Lung (tissue), 12 donors: ENCODE results near the gene FRS2. TPM values are rescaled to one million over a fixed set of nuclear protein-coding genes. Genes with fewer than 3 reads are reported as not detected.

Experiments
- ATAC-seq: fragments of 200-7000 bp; cut with Tn5 transposase; one replicate; pipeline ENCODE4 v1.9.1; 2020; ENCODE audit warnings: moderate number of reproducible peaks; ENCODE audit not compliant: insufficient read depth, low FRiP score
- DNase-seq, 3 donors: peaks; one replicate each; pipeline ENCODE4 v3.0.0-alpha.2; 2013 to 2017
- H3K27ac ChIP-seq, 2 donors: one replicate each; pipeline ENCODE4 v1.5.1; 2013; ENCODE audit warnings: mild to moderate bottlenecking in 2 of 2, moderate library complexity in 2 of 2, control low read depth in 1 of 2, inconsistent platforms in 1 of 2, low read depth in 1 of 2, low read length in 1 of 2
- H3K27me3 ChIP-seq, 3 donors: one replicate each; pipeline ENCODE4 v1.5.1; 2013; ENCODE audit warnings: low read length in 2 of 3; ENCODE audit not compliant: control insufficient read depth in 3 of 3, insufficient read depth in 3 of 3
- H3K36me3 ChIP-seq, 4 donors: one replicate each; pipeline ENCODE4 v1.5.1; 2013; ENCODE audit warnings: low read length in 4 of 4, mild to moderate bottlenecking in 1 of 4, moderate library complexity in 1 of 4; ENCODE audit not compliant: control insufficient read depth in 4 of 4, insufficient read depth in 4 of 4
- H3K4me1 ChIP-seq, 5 donors: one replicate each; pipeline ENCODE4 v1.5.1; 2013; ENCODE audit warnings: low read length in 5 of 5, mild to moderate bottlenecking in 2 of 5, moderate library complexity in 1 of 5; ENCODE audit not compliant: control insufficient read depth in 5 of 5, insufficient read depth in 5 of 5
- H3K4me3 ChIP-seq: one replicate; pipeline ENCODE4 v1.5.1; 2013; ENCODE audit warnings: mild to moderate bottlenecking, control low read depth, moderate library complexity
- H3K9ac ChIP-seq, 2 donors: one replicate each; pipeline ENCODE4 v1.5.1; 2013; ENCODE audit warnings: low read length in 2 of 2, control low read depth in 1 of 2; ENCODE audit not compliant: insufficient read depth in 1 of 2
- H3K9me3 ChIP-seq, 4 donors: one replicate each; pipeline ENCODE4 v1.5.1; 2013; ENCODE audit warnings: low read length in 3 of 4, mild to moderate bottlenecking in 1 of 4, moderate library complexity in 1 of 4; ENCODE audit not compliant: control insufficient read depth in 4 of 4, insufficient read depth in 3 of 4
- WGBS, 2 donors: extraction: QIAGEN DNeasy Blood & Tissue Kit; methylation state at CpG; one replicate each; pipeline ENCODE4 v1.1.7; 2013; 5-methylcytosine and 5-hydroxymethylcytosine counted together
- polyA plus RNA-seq, 2 donors: library from polyadenylated mRNA; stranded (reverse); fragments of 200-250 nt; gene quantifications; one replicate each; pipeline ENCODE4 v1.2.1, GENCODE V29; 2013
- total RNA-seq, 2 donors: library from RNA; depleted of rRNA in 1 of 2; stranded (reverse); fragments of >200 nt in 1 of 2; gene quantifications; one replicate each; pipeline ENCODE4 v1.2.1, GENCODE V29; 2014 to 2021
- TF ChIP-seq, protein P1 (sequence below): IDR thresholded peaks from 2 replicates; pipeline ENCODE4 v1.5.1; 2012; ENCODE audit warnings: mild to moderate bottlenecking; ENCODE audit errors: control extremely low read depth, extremely low read depth
- donor health status: control.
- donor health status: control.
- donor health status: Bipolar disorder and iron deficiency.
- donor health status: healthy.
- donor health status: DM: yes; HTN: yes; CAD: no.

FRS2 gene
- total and polyA plus RNA-seq, 4 donors: 4.7 to 66.7 (median 20.1) TPM

DNA sequence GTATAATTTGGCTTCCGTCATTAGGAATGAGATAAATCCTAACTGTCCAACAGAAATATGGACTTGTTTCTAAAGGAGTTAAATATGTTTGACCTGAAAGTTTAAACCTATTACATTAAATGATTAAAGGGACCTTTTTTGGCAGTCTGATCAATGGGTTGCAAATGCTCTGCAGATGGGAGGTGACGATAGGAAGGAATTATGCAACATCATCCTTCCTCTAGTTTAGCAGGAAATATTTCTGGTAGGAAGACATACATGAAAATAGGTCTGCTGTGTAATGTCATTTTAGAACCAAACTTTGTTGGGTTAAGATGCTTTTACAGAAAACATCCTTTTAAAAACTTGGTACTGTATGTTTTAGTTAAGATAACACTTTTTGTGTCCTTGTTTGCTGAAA is 137.9 kb downstream of the FRS2 start:
- peak overlapping the region in 1 of 2 donors; percentile 63 for H3K27ac ChIP-seq
- no peak overlapping the region for H3K4me3 ChIP-seq
- H3K9ac ChIP-seq: no peak overlapping the region
- TF ChIP-seq, protein P1, sequence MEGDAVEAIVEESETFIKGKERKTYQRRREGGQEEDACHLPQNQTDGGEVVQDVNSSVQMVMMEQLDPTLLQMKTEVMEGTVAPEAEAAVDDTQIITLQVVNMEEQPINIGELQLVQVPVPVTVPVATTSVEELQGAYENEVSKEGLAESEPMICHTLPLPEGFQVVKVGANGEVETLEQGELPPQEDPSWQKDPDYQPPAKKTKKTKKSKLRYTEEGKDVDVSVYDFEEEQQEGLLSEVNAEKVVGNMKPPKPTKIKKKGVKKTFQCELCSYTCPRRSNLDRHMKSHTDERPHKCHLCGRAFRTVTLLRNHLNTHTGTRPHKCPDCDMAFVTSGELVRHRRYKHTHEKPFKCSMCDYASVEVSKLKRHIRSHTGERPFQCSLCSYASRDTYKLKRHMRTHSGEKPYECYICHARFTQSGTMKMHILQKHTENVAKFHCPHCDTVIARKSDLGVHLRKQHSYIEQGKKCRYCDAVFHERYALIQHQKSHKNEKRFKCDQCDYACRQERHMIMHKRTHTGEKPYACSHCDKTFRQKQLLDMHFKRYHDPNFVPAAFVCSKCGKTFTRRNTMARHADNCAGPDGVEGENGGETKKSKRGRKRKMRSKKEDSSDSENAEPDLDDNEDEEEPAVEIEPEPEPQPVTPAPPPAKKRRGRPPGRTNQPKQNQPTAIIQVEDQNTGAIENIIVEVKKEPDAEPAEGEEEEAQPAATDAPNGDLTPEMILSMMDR: no peak
- peaks cover 0 to 2% (median 0%) of the 10 kb centered on the region in 5 donors for H3K4me1 ChIP-seq
- no peak for ATAC-seq
- H3K36me3 ChIP-seq: peaks cover 0 to 5% (median 4%) of the 10 kb centered on the region in 4 donors
- no peaks in the 10 kb centered on the region for H3K27me3 ChIP-seq
- 49 to 52% methylated on average over 2 of the region's 2 CpGs for WGBS, 2 donors
- peaks cover 0 to 2% (median 0%) of the 10 kb centered on the region in 4 donors for H3K9me3 ChIP-seq
- DNase-seq: peak in 1 of 3 donors; percentile 7

DNA sequence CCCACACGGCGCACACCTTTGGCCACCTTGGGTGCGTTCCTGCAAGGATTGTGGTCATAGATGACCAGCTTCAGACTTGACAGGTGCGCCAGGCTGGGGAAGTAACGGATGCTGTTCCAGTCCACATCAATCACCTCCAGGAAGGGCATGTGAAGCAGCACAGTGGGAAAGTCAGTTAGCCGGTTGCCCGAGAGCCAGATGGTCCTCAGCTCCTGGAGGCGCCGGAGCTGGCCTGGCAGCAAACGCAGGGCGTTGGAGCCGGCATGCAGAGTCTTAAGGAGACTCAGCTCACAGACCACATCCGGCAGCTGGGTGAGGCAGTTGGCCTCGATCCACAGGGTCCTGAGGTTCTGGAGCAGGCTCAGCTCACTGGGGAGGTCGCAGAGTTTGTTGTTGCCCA is 139.9 kb downstream of the FRS2 start:
- peaks cover 0 to 4% (median 0%) of the 10 kb centered on the region in 5 donors for H3K4me1 ChIP-seq
- H3K9ac ChIP-seq: no peak overlapping the region
- H3K27me3 ChIP-seq: no peaks in the 10 kb centered on the region
- WGBS, 2 donors: 95 to 96% methylated on average over 15 of the region's 15 CpGs
- DNase-seq (no peak), ATAC-seq (no peak)
- no peaks in the 10 kb centered on the region for H3K36me3 ChIP-seq
- peaks cover 0 to 2% (median 0%) of the 10 kb centered on the region in 4 donors for H3K9me3 ChIP-seq
- peak overlapping the region in 1 of 2 donors; percentile 37 for H3K27ac ChIP-seq
- TF ChIP-seq, protein P1: no peak
- H3K4me3 ChIP-seq: no peak overlapping the region

DNA sequence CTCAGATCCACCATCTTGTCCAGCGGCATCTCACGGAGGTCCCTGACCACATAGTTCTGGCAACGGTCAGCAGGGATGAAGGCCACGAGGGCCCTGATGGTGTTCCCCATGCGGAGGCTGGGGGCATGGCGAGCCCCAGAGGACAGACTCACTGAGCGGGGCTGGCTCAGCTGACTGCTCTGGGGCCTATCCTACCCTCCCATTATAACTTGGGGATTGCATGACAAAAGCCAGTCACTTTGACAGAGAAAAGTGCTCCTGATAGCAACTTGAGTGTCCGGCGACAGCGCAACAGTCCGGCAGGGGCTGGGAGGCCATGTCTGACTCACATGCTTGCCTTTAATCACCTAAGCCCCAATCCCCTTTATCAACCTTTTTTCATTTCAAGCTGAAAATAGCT is 140.5 kb downstream of the FRS2 start, which contains the start of gene LRRC10:
Gene LRRC10 (minus strand): TSS at position 179 of the 400 bp plus-strand sequence. CDS start 69 bp downstream, at position 110.
- TF ChIP-seq, protein P1: no peak
- Histone ChIP-seq H3K9ac (no peak within 1 kb of the TSS), H3K4me1 (peaks cover 0 to 4% (median 0%) of the 10 kb centered on the region in 5 donors), H3K27me3 (no peaks in the 10 kb centered on the region), H3K4me3 (no peak within 1 kb of the TSS), H3K36me3 (no peaks in the 10 kb centered on the region), H3K9me3 (peaks cover 0 to 2% (median 0%) of the 10 kb centered on the region in 4 donors), H3K27ac (peak within 1 kb of the TSS in 1 of 2 donors; percentile 37)
- no peak for DNase-seq
- ATAC-seq: no peak
- WGBS, 2 donors: 95 to 99% methylated on average over 11 of the region's 11 CpGs

DNA sequence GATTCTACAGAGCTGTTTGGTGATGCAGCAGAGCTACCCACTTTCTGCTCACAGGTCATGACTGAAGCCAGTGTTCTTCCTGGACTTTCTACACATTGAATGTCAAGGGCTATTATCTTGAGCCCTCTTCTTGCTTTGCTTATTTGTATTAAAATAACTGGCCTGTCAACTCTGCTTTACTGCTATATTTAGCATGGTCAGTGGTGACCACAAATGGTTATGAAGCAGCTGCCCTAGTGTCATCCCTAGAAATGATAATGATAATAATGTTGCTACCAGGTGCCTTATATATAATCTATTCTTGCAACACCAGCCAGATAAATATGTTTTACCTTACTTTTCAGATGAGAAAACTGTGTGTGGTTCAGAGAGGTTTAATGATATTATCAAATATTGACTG is 143.2 kb downstream of the FRS2 start:
- peak overlapping the region in 1 of 2 donors; percentile 22 for H3K27ac ChIP-seq
- peaks cover 0 to 2% (median 0%) of the 10 kb centered on the region in 4 donors for H3K9me3 ChIP-seq
- H3K4me3 ChIP-seq: no peak overlapping the region
- TF ChIP-seq, protein P1: no peak
- H3K36me3 ChIP-seq: no peaks in the 10 kb centered on the region
- DNase-seq (no peak), ATAC-seq (no peak)
- H3K27me3 ChIP-seq: no peaks in the 10 kb centered on the region
- H3K4me1 ChIP-seq: peaks cover 0 to 4% (median 0%) of the 10 kb centered on the region in 5 donors
- H3K9ac ChIP-seq: no peak overlapping the region
